ENCODE results near the gene ISCU.

Gene ISCU

GRCh38 chr12:108602976-108603704, 40.7 kb downstream of the ISCU start:
- no peak for TF ChIP-seq YY1 (IDR thresholded peaks at IDR 0.05; ENCODE audit: insufficient read depth, insufficient read length)
- TF ChIP-seq SUZ12 (IDR thresholded peaks at IDR 0.05; ENCODE audit: extremely low read depth, insufficient read depth, insufficient read length), result no peak
- no peak for TF ChIP-seq ZNF274 (IDR thresholded peaks at IDR 0.05; ENCODE audit: low read depth, low read length)
- H3K4me3 ChIP-seq (ENCODE audit: insufficient read length, low read depth), result no peak overlapping the region
- no peak overlapping the region for H3K9ac ChIP-seq (ENCODE audit: insufficient read length, low read depth)
- H3K36me3 ChIP-seq (ENCODE audit: insufficient read depth, insufficient read length, low read length), result no peaks in the 10 kb centered on the region
- H3K4me1 ChIP-seq (ENCODE audit: insufficient read depth, insufficient read length), result peaks cover 10% of the 10 kb centered on the region
- H3K9me3 ChIP-seq (ENCODE audit: insufficient read depth, low read length), result no peaks in the 10 kb centered on the region
- no peaks in the 10 kb centered on the region for H3K27me3 ChIP-seq (ENCODE audit: insufficient read depth, insufficient read length)
- DNase-seq (ENCODE audit: low read depth, low spot score), result no peak

DNA sequence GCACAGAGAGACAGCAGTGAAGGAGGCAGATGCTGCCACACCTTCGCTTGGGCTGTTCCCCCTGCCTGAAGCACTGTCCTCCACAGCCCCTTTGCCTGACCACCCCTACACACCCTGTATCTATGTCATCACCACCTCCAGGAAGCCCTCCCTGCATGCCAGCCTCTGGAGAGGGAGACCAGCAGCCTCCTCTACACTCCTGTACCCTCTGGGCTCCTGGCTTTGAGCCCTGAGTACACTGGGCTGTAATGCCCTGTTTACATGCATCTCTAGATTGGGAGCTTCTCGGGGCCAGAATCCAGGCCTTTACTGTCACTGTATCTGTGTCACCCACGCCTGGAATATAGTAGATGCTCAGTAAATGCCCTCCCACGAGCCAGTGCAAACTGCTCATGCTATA, 41.3 kb downstream of the ISCU start:
- Histone ChIP-seq H3K36me3 (ENCODE audit: insufficient read depth, insufficient read length, low read length) (no peaks in the 10 kb centered on the region), H3K4me1 (ENCODE audit: insufficient read depth, insufficient read length) (peaks cover 12% of the 10 kb centered on the region), H3K9me3 (ENCODE audit: insufficient read depth, low read length) (no peaks in the 10 kb centered on the region), H3K4me3 (ENCODE audit: insufficient read length, low read depth) (no peak overlapping the region), H3K9ac (ENCODE audit: insufficient read length, low read depth) (no peak overlapping the region), H3K27me3 (ENCODE audit: insufficient read depth, insufficient read length) (no peaks in the 10 kb centered on the region)
- DNase-seq (ENCODE audit: low read depth, low spot score), result no peak
- TF ChIP-seq YY1 (IDR thresholded peaks at IDR 0.05; ENCODE audit: insufficient read depth, insufficient read length) (no peak), ZNF274 (IDR thresholded peaks at IDR 0.05; ENCODE audit: low read depth, low read length) (no peak), SUZ12 (IDR thresholded peaks at IDR 0.05; ENCODE audit: extremely low read depth, insufficient read depth, insufficient read length) (no peak)

DNA sequence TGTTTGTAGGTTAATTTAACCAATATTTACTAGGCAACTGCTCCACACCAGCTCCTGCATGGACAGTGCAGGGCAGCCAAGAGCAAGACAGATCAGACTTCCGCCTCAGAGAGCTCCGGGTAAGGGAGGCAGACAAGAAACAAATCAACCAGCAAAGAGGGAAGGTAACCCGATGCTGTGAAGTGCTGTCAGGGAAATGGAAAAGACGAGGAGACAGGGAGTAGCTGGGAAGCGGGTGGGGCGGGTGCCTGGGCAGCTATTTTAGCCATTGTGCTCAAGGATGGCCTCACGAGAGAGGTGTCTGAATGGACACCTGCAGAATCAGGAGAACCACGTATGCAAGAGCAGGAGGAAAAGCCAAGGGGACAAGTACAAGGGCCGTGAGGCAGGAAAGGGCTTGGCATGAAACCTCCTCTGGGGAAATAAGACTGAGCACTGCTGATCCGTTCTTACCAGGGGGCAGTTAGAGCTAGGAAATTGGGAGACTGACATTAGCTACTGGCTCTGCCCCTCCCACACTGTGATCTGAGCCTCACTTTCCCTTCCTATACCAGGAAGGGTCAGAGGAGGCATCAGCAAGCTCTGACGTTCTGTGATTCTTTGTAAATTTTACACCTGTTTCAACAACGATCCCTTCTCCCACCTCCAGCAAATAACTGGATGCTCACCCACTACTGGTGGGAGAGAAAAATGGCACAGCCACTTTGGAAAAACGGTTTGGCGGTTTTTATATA, 42.0 kb downstream of the ISCU start:
- Histone ChIP-seq H3K27me3 (ENCODE audit: insufficient read depth, insufficient read length) (no peaks in the 10 kb centered on the region), H3K4me1 (ENCODE audit: insufficient read depth, insufficient read length) (peaks cover 13% of the 10 kb centered on the region), H3K9ac (ENCODE audit: insufficient read length, low read depth) (no peak overlapping the region), H3K36me3 (ENCODE audit: insufficient read depth, insufficient read length, low read length) (no peaks in the 10 kb centered on the region), H3K4me3 (ENCODE audit: insufficient read length, low read depth) (no peak overlapping the region), H3K9me3 (ENCODE audit: insufficient read depth, low read length) (no peaks in the 10 kb centered on the region)
- TF ChIP-seq SUZ12 (IDR thresholded peaks at IDR 0.05; ENCODE audit: extremely low read depth, insufficient read depth, insufficient read length), result no peak
- no peak for TF ChIP-seq ZNF274 (IDR thresholded peaks at IDR 0.05; ENCODE audit: low read depth, low read length)
- no peak for TF ChIP-seq YY1 (IDR thresholded peaks at IDR 0.05; ENCODE audit: insufficient read depth, insufficient read length)
- DNase-seq (ENCODE audit: low read depth, low spot score), result no peak

- no peak overlapping the region for H3K4me3 ChIP-seq (ENCODE audit: insufficient read length, low read depth)
- no peak overlapping the region for H3K9ac ChIP-seq (ENCODE audit: insufficient read length, low read depth)
- H3K27me3 ChIP-seq (ENCODE audit: insufficient read depth, insufficient read length), result no peaks in the 10 kb centered on the region
- peaks cover 15% of the 10 kb centered on the region for H3K4me1 ChIP-seq (ENCODE audit: insufficient read depth, insufficient read length)
- no peak for DNase-seq (ENCODE audit: low read depth, low spot score)
- no peaks in the 10 kb centered on the region for H3K36me3 ChIP-seq (ENCODE audit: insufficient read depth, insufficient read length, low read length)
- TF ChIP-seq YY1 (IDR thresholded peaks at IDR 0.05; ENCODE audit: insufficient read depth, insufficient read length), result no peak
- TF ChIP-seq SUZ12 (IDR thresholded peaks at IDR 0.05; ENCODE audit: extremely low read depth, insufficient read depth, insufficient read length), result no peak
- TF ChIP-seq ZNF274 (IDR thresholded peaks at IDR 0.05; ENCODE audit: low read depth, low read length), result no peak
- no peaks in the 10 kb centered on the region for H3K9me3 ChIP-seq (ENCODE audit: insufficient read depth, low read length)
Observed at GRCh38 chr12:108605000-108605689, 42.7 kb downstream of the ISCU start.

DNA sequence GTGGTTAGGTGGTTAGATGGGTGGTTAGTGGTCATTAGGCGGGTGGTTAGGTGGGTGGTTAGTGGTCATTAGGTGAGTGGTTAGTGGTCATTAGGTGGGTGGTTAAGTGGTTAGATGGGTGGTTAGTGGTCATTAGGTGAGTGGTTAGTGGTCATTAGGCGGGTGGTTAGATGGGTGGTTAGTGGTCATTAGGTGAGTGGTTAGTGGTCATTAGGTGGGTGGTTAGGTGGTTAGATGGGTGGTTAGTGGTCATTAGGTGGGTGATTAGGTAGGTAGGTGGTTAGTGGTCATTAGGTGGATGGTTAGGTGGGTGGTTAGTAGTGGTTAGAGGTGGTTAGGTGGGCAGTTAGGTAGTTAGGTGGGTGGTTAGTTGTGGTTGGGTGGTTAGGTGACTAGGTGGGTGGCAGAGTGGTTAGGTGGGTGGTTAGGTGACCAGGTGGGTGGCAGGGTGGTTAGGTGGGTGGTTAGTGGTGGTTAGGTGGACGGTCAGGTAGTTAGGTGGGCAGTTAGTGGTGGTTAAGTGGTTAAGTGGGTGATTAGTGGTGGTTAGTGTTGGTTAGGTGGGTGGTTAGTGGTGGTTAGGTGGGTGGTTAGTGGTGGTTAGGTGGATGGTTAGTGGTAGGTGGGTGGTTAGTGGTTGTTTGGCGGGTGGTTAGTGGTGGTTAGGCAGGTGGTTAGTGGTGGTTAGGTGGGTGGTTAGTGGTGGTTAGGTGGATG, 43.5 kb downstream of the ISCU start:
- no peak overlapping the region for H3K9ac ChIP-seq (ENCODE audit: insufficient read length, low read depth)
- no peaks in the 10 kb centered on the region for H3K27me3 ChIP-seq (ENCODE audit: insufficient read depth, insufficient read length)
- H3K4me3 ChIP-seq (ENCODE audit: insufficient read length, low read depth), result no peak overlapping the region
- no peak for TF ChIP-seq YY1 (IDR thresholded peaks at IDR 0.05; ENCODE audit: insufficient read depth, insufficient read length)
- TF ChIP-seq SUZ12 (IDR thresholded peaks at IDR 0.05; ENCODE audit: extremely low read depth, insufficient read depth, insufficient read length), result no peak
- TF ChIP-seq ZNF274 (IDR thresholded peaks at IDR 0.05; ENCODE audit: low read depth, low read length), result no peak
- no peaks in the 10 kb centered on the region for H3K36me3 ChIP-seq (ENCODE audit: insufficient read depth, insufficient read length, low read length)
- no peak for DNase-seq (ENCODE audit: low read depth, low spot score)
- peaks cover 15% of the 10 kb centered on the region for H3K4me1 ChIP-seq (ENCODE audit: insufficient read depth, insufficient read length)
- H3K9me3 ChIP-seq (ENCODE audit: insufficient read depth, low read length), result no peaks in the 10 kb centered on the region

DNA sequence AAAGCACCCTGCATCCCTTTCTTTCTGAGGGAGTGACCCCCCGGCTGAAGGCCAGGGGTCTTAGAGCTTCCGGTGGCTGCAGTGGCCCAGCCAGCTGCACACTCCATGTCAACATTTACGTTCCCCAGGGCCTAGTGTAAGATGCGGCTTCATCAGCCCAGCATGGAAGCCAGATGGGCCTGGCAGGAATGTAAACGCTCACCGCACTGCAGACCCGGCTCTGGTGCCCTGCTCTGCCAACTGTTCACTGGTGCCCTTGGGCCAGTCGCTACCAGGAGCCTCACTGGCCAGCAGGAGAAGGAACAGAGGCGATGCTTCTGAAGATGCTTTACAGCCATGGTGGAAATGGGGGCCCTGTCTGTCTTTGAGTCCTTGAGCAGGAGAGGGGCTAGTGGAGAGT, 44.1 kb downstream of the ISCU start:
- Histone ChIP-seq H3K36me3 (ENCODE audit: insufficient read depth, insufficient read length, low read length) (no peaks in the 10 kb centered on the region), H3K4me1 (ENCODE audit: insufficient read depth, insufficient read length) (peaks cover 15% of the 10 kb centered on the region), H3K9ac (ENCODE audit: insufficient read length, low read depth) (no peak overlapping the region), H3K9me3 (ENCODE audit: insufficient read depth, low read length) (no peaks in the 10 kb centered on the region), H3K4me3 (ENCODE audit: insufficient read length, low read depth) (no peak overlapping the region), H3K27me3 (ENCODE audit: insufficient read depth, insufficient read length) (no peaks in the 10 kb centered on the region)
- TF ChIP-seq SUZ12 (IDR thresholded peaks at IDR 0.05; ENCODE audit: extremely low read depth, insufficient read depth, insufficient read length) (no peak), ZNF274 (IDR thresholded peaks at IDR 0.05; ENCODE audit: low read depth, low read length) (no peak), YY1 (IDR thresholded peaks at IDR 0.05; ENCODE audit: insufficient read depth, insufficient read length) (no peak)
- no peak for DNase-seq (ENCODE audit: low read depth, low spot score)

Data from NT2/D1 (cell line).